Activated T-cell treated with anti-CD3 and anti-CD28 coated beads for 1 hour (primary cell): ENCODE measurements around the gene MYO15B.
A peak's percentile ranks its signal among the peaks of the same experiment; 100 is the strongest.

Source experiments
- DNase-seq: peaks from one replicate; pipeline ENCODE4 v3.0.0-alpha.2; 2020; ENCODE audit warnings: low read depth

The MYO15B gene

DNA sequence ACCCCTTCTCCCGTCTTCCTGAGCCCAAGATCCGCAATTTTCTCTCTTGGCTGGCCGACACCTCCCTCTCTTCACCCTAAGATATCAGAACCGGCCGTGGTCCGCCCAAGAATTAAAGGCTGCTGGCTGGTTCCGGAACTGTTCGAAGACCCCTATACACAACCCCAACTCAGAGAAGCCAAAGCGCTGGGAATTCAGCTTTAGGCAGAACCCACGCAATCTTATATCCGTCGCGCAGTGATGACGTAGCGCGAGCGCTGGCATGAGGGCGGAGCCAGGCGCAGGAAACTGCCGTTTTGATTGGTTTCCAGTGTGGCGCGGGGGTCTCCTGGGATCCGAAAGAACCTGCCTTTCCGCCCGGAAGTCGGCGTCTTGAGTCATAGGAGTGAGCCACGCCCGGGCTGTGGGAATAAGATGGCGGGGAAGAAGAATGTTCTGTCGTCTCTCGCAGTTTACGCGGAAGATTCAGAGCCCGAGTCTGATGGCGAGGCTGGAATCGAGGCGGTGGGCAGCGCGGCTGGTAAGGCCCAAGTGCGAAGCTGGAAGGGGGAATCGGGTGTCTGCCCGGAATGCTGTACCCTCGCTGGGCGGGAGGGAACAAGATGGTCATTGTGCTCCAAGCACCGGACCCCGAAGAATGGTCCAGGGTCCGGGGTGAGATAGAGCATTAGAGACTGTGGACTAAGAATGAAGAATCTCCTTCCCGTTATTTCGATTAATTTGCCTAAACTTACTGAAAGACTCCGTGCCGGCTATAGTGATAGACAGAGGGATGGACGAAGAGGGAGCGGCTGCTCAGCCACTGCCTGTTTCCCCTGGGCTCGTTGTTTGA is 79.6 kb downstream of the MYO15B start, which contains the start of the genes RECQL5 and SAP30BP:
Gene RECQL5, minus strand, starts transcription at position 196 of the 832 bp plus-strand sequence. CDS start 597 bp downstream, outside the sequence.
Gene SAP30BP, plus strand, starts transcription at position 380 of the 832 bp plus-strand sequence. Its CDS starts 35 bp downstream, at position 415.
- DNase-seq: peak; percentile 97

DNA sequence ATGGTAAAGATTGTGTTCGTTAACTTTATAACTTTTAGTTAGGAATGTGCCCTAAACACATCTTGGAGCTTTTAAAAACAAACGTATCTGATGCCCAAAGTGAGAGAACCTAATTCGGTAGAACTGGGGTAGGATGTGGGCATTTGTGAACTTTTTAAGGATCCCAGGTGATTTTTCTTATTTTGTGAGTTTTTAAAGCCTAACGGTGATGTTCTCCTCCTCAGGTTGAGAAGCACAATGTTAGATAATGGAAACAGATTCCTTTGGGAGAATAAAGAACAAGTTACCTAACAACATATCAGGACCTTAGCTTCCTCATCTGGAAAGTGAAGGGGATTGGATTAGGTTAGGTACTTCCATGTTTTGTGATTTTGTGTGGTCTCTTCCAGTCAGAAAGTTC is 80.2 kb downstream of the MYO15B start:
- no peak for DNase-seq

DNA sequence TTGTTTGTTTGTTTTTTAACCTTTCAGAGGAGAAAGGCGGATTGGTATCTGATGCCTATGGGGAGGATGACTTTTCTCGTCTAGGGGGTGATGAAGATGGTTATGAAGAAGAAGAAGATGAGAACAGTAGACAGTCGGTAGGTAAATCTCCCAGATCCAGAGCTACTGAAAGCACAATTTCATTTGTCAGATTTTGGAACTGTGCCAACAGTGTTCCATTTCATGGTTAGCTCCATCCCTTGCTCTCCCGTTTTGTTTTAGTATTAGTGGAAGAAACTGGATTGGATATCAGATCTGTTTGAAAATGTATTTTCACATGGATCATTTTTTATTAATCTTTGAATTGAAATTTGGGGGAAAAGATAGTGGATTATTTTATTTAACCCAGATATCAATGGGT is 80.9 kb downstream of the MYO15B start:
- DNase-seq: no peak

DNA sequence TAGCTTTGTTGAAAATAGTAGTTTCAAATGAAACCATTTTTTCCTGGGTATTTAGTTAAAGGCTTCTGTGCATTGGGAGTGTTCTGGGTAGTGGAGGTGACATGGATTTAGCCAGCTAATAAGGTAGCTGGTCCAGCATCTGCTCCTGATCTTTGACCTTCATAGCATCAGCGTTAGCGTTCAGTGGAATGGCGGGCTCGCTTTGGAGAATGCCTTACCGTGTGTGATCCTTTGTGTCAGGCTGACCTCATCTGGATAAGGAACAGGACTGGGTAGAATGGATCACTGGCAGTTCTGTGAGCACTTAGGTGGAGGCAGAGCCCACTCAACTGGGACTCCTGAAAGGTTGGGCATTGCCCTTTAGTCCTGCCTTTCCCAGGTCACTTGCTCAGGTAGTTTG is 83.3 kb downstream of the MYO15B start:
- DNase-seq: no peak

DNA sequence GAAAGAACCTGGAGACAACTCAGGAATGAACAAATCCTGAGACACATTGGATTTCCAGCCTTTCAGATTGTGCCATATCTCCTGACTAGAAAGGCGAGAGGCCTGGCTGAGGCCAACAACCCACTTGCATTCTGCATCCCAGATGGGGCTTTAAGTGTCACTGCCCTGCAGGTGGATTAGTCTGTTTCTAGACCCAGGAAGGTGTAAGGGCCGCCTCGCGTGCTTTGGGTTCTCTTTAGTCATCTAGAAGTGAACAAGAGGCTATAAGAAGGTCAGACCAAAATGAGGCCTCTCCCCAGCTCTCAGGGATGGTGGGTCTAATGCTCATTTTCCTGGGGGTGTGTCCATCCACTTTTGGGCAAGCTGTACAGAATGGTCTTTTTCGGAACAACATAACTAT is 84.4 kb downstream of the MYO15B start:
- DNase-seq: no peak

DNA sequence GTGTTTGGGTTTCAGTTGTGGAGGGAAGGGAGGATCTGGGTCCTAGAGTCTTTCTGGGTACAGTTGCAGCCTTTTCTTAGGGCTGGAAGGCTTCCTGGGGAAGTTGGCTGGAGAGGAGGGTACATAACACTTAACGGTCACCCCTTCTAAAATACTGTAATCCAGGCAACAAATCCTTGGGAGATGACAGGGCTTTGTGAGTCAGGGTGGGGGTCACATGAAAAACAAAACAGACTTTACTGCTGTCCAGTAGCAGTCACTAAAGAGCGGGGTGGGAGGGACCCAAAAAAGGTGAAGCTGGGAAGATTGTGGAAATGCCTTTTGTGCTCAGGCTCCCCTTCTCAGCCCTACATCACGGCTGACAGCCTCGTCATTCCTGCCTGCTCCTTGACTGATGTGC is 85.9 kb downstream of the MYO15B start:
- no peak for DNase-seq
